ENCODE measurements around the gene AFF3. TPM values are rescaled to one million over a fixed set of nuclear protein-coding genes. Genes with fewer than 3 reads are reported as not detected.
A peak's percentile ranks its signal among the peaks of the same experiment; 100 is the strongest.

Gene AFF3
- total and polyA plus RNA-seq, 4 donors: 0.48 to 5.3 (median 2.3) TPM

GRCh38 chr2:99877963-99878362, 264.4 kb downstream of the AFF3 start:
- no peak overlapping the region for H3K4me3 ChIP-seq (ENCODE audit: low read depth in 1 of 3, low read length in 3 of 3)
- 65% methylated on average over 4 of the region's 4 CpGs for WGBS
- DNase-seq (ENCODE audit: low spot score): no peak
- no peaks in the 10 kb centered on the region for H3K36me3 ChIP-seq (ENCODE audit: control insufficient read depth in 4 of 4, insufficient read depth in 3 of 4, low read depth in 1 of 4, low read length in 3 of 4)
- H3K9me3 ChIP-seq (ENCODE audit: control insufficient read depth in 4 of 4, low read length in 3 of 4): no peaks in the 10 kb centered on the region
- H3K9ac ChIP-seq (ENCODE audit: low read depth in 1 of 2, low read length in 2 of 2): no peak overlapping the region
- TF ChIP-seq HNF4A (conservative IDR thresholded peaks at IDR 0.05) (peak in 1 of 2 donors; percentile 5), RXRA (IDR thresholded peaks at IDR 0.05) (peak; percentile 16 to 47), FOXA1 (IDR thresholded peaks at IDR 0.05) (no peak), JUND (IDR thresholded peaks at IDR 0.05) (no peak), GABPA (IDR thresholded peaks at IDR 0.05 in 1 of 2, conservative IDR thresholded peaks at IDR 0.05 in 1 of 2) (no peak), EGR1 (IDR thresholded peaks at IDR 0.05; ENCODE audit: low read depth in 2 of 2) (no peak)
- no peaks in the 10 kb centered on the region for H3K27me3 ChIP-seq (ENCODE audit: control insufficient read depth in 4 of 4, insufficient read depth in 4 of 4, low read length in 3 of 4)
- peaks cover 0 to 6% (median 0%) of the 10 kb centered on the region in 4 donors for H3K4me1 ChIP-seq (ENCODE audit: control insufficient read depth in 4 of 4, insufficient read depth in 4 of 4, low read length in 3 of 4)
- H3K27ac ChIP-seq (ENCODE audit: low read depth in 1 of 2, low read length in 2 of 2): no peak overlapping the region

GRCh38 chr2:99876956-99877355, 265.4 kb downstream of the AFF3 start:
- Histone ChIP-seq H3K36me3 (ENCODE audit: control insufficient read depth in 4 of 4, insufficient read depth in 3 of 4, low read depth in 1 of 4, low read length in 3 of 4) (no peaks in the 10 kb centered on the region), H3K4me1 (ENCODE audit: control insufficient read depth in 4 of 4, insufficient read depth in 4 of 4, low read length in 3 of 4) (peaks cover 0 to 6% (median 0%) of the 10 kb centered on the region in 4 donors), H3K4me3 (ENCODE audit: low read depth in 1 of 3, low read length in 3 of 3) (no peak overlapping the region), H3K27me3 (ENCODE audit: control insufficient read depth in 4 of 4, insufficient read depth in 4 of 4, low read length in 3 of 4) (no peaks in the 10 kb centered on the region), H3K9ac (ENCODE audit: low read depth in 1 of 2, low read length in 2 of 2) (no peak overlapping the region), H3K27ac (ENCODE audit: low read depth in 1 of 2, low read length in 2 of 2) (no peak overlapping the region), H3K9me3 (ENCODE audit: control insufficient read depth in 4 of 4, low read length in 3 of 4) (no peaks in the 10 kb centered on the region)
- no peak for TF ChIP-seq REST (IDR thresholded peaks at IDR 0.05)
- TF ChIP-seq GABPA (IDR thresholded peaks at IDR 0.05 in 1 of 2, conservative IDR thresholded peaks at IDR 0.05 in 1 of 2): no peak
- no peak for TF ChIP-seq ZBTB33 (IDR thresholded peaks at IDR 0.05)
- TF ChIP-seq ATF3 (IDR thresholded peaks at IDR 0.05): no peak
- no peak for TF ChIP-seq EGR1 (IDR thresholded peaks at IDR 0.05; ENCODE audit: low read depth in 2 of 2)
- no peak for TF ChIP-seq MAX (IDR thresholded peaks at IDR 0.05)
- no peak for TF ChIP-seq RXRA (IDR thresholded peaks at IDR 0.05)
- no peak for TF ChIP-seq RAD21 (IDR thresholded peaks at IDR 0.05)
- TF ChIP-seq SP1 (IDR thresholded peaks at IDR 0.05): no peak
- TF ChIP-seq NR2F2 (IDR thresholded peaks at IDR 0.05): no peak
- TF ChIP-seq TAF1 (conservative IDR thresholded peaks at IDR 0.05): no peak
- no peak for TF ChIP-seq FOXA2 (IDR thresholded peaks at IDR 0.05)
- no peak for TF ChIP-seq HNF4A (conservative IDR thresholded peaks at IDR 0.05)
- WGBS: 96% methylated on average over 3 of the region's 3 CpGs
- no peak for DNase-seq (ENCODE audit: low spot score)

Measured in liver (tissue), 9 donors.